ENCODE measurements around the gene HNRNPF.

Gene HNRNPF

GRCh38 chr10:43444897-43445466, 36.0 kb upstream of the HNRNPF start:
- TF ChIP-seq CTCF (IDR thresholded peaks at IDR 0.05; ENCODE audit: borderline replicate concordance, insufficient read depth, low read depth, low read length), result no peak
- H3K4me3 ChIP-seq (ENCODE audit: low read depth, low read length), result no peak overlapping the region

GRCh38 chr10:43444323-43444722, 35.3 kb upstream of the HNRNPF start:
- TF ChIP-seq CTCF (IDR thresholded peaks at IDR 0.05; ENCODE audit: borderline replicate concordance, insufficient read depth, low read depth, low read length), result no peak
- H3K4me3 ChIP-seq (ENCODE audit: low read depth, low read length), result no peak overlapping the region

GRCh38 chr10:43440463-43441134, 31.6 kb upstream of the HNRNPF start:
- no peak for TF ChIP-seq CTCF (IDR thresholded peaks at IDR 0.05; ENCODE audit: borderline replicate concordance, insufficient read depth, low read depth, low read length)

GRCh38 chr10:43437141-43437870, 28.3 kb upstream of the HNRNPF start:
- peak overlapping the region; percentile 72 for H3K4me3 ChIP-seq (ENCODE audit: low read depth, low read length)
- TF ChIP-seq CTCF (IDR thresholded peaks at IDR 0.05; ENCODE audit: borderline replicate concordance, insufficient read depth, low read depth, low read length), result no peak

More at GRCh38 chr10:43440463-43441134, 31.6 kb upstream of the HNRNPF start:
- H3K4me3 ChIP-seq (ENCODE audit: low read depth, low read length), result no peak overlapping the region

- H3K4me3 ChIP-seq (ENCODE audit: low read depth, low read length), result peak within 1 kb of the TSS; percentile 72
- TF ChIP-seq CTCF (IDR thresholded peaks at IDR 0.05; ENCODE audit: borderline replicate concordance, insufficient read depth, low read depth, low read length), result no peak
These were observed 27.5 kb upstream of the HNRNPF start, which contains the start of gene ZNF487 for GRCh38 chr10:43436291-43437140. Gene ZNF487, plus strand, starts transcription at chr10:43437111. Its CDS starts 38,703 bp downstream, at chr10:43475814.

- TF ChIP-seq CTCF (IDR thresholded peaks at IDR 0.05; ENCODE audit: borderline replicate concordance, insufficient read depth, low read depth, low read length), result no peak
- H3K4me3 ChIP-seq (ENCODE audit: low read depth, low read length), result no peak overlapping the region
These were observed 22.1 kb upstream of the HNRNPF start for GRCh38 chr10:43430926-43431663.

Data from GM12875 (cell line).